Esophagus squamous epithelium (tissue), 5 donors: Measurements from ENCODE around the gene HNRNPA3. TPM values are rescaled to one million over a fixed set of nuclear protein-coding genes. Genes with fewer than 3 reads are reported as not detected.
"Not testable (repeated sequence)": the region's sequence is repeated elsewhere in the genome, so short reads cannot be mapped to it uniquely, and the experiment has no call there.

Experiments used
- DNase-seq: peaks from one replicate; lab custom pipeline; 2025; lab: John Stamatoyannopoulos, UW
- H3K27ac ChIP-seq, 4 donors: fragments of 200-600 bp; sonication (generic); one replicate each; pipeline ENCODE4 v1.5.1; 2016 to 2019; ENCODE audit warnings: mild to moderate bottlenecking in 1 of 4
- H3K27me3 ChIP-seq, 4 donors: fragments of 200-600 bp; sonication (generic); 1 replicate in 3 of 4; 2 replicates in 1 of 4; pipeline versions ENCODE4 v1.5.1 to v1.6.0; 2017 to 2021; ENCODE audit warnings: antibody characterized with exemption in 1 of 4
- H3K36me3 ChIP-seq, 3 donors: fragments of 200-600 bp; sonication (generic); one replicate each; pipeline ENCODE4 v1.5.1; 2016 to 2019
- H3K4me1 ChIP-seq, 3 donors: fragments of 200-600 bp; sonication (generic); one replicate each; pipeline ENCODE4 v1.5.1; 2017 to 2019
- H3K4me3 ChIP-seq, 4 donors: fragments of 200-600 bp; sonication (generic); 1 replicate in 3 of 4; 2 replicates in 1 of 4; pipeline ENCODE4 v1.5.1; 2016 to 2019; ENCODE audit warnings: mild to moderate bottlenecking in 2 of 4, moderate library complexity in 1 of 4
- H3K9me3 ChIP-seq, 3 donors: fragments of 200-600 bp; sonication (generic); one replicate each; pipeline ENCODE4 v1.5.1; 2016 to 2019
- CTCF ChIP-seq, 6 experiments: fragments of 450-650 bp in 4 of 6; fragments of 200-600 bp in 2 of 6; sonication (generic) in 2 of 6; IDR thresholded peaks; one replicate each; pipeline ENCODE4 v1.5.1; 2016 to 2019; ENCODE audit warnings: antibody characterized with exemption in 6 of 6, mild to moderate bottlenecking in 4 of 6, moderate library complexity in 4 of 6
- POLR2A ChIP-seq, 4 donors: fragments of 450-650 bp; IDR thresholded peaks; one replicate each; pipeline ENCODE4 v1.6.1; 2017; ENCODE audit warnings: antibody characterized with exemption in 4 of 4, mild to moderate bottlenecking in 4 of 4, moderate library complexity in 3 of 4
- WGBS, 2 donors: methylation state at CpG; one replicate each; pipeline ENCODE4 v1.1.5; 2018; 5-methylcytosine and 5-hydroxymethylcytosine counted together
- intact Hi-C: fragments of 100-400 bp; cut with DNase I; formaldehyde crosslinking; loops from one replicate; pipeline ENCODE4 v1.15.0; 2022
- total RNA-seq, 4 donors: library from RNA; depleted of rRNA; stranded (reverse); fragments of >200 nt; gene quantifications; one replicate each; pipeline ENCODE4 v1.1.0, GENCODE V29; 2016
- donor health status: DM: yes; HTN: yes; CAD: no.

Gene HNRNPA3
- total RNA-seq, 4 donors from 2014 or later: 34.9 to 78.2 (median 61.6) TPM

- intact Hi-C loops: no loop called here
- 1% methylated on average over 24 to 28 of the region's 74 CpGs for WGBS, 2 donors
- no peaks in the 10 kb centered on the region for H3K27me3 ChIP-seq
These were observed 580 bp downstream of the HNRNPA3 start for GRCh38 chr2:177212891-177213856.

GRCh38 chr2:177217247-177217843, 4.8 kb downstream of the HNRNPA3 start:
- Histone ChIP-seq H3K36me3 (peaks cover 21 to 81% (median 42%) of the 10 kb centered on the region in 3 donors), H3K27ac (no peak overlapping the region), H3K4me1 (peaks cover 24 to 73% (median 25%) of the 10 kb centered on the region in 3 donors), H3K4me3 (no peak overlapping the region), H3K9me3 (no peaks in the 10 kb centered on the region), H3K27me3 (no peaks in the 10 kb centered on the region)
- 73% methylated on average over 5 of the region's 5 CpGs for WGBS, 2 donors
- intact Hi-C loops: loop anchor here (5.0 kb wide), 1 partner anchor 40 kb away; no protein-coding TSS in a partner anchor
- no peak for DNase-seq
- TF ChIP-seq POLR2A (IDR thresholded peaks at IDR 0.05) (no peak), CTCF (IDR thresholded peaks at IDR 0.05) (no peak)

More at GRCh38 chr2:177212891-177213856, 580 bp downstream of the HNRNPA3 start:
- peaks cover 25 to 61% (median 31%) of the 10 kb centered on the region in 3 donors for H3K4me1 ChIP-seq
- peaks cover 19 to 40% (median 19%) of the 10 kb centered on the region in 3 donors for H3K36me3 ChIP-seq
- peak overlapping the region; percentile 96 to 100 (median 98) for H3K27ac ChIP-seq
- no peaks in the 10 kb centered on the region for H3K9me3 ChIP-seq
- peak; percentile 68 for DNase-seq
- peak overlapping the region; percentile 75 to 94 (median 84) for H3K4me3 ChIP-seq
- peak in 1 of 6 experiments; percentile 8 for TF ChIP-seq CTCF (IDR thresholded peaks at IDR 0.05)
- TF ChIP-seq POLR2A (IDR thresholded peaks at IDR 0.05): peak in 1 of 4 donors; percentile 15

- WGBS, 2 donors: 96% methylated on average over 2 of the region's 2 CpGs
- Histone ChIP-seq H3K4me1 (peaks cover 17 to 66% (median 19%) of the 10 kb centered on the region in 3 donors), H3K36me3 (peaks cover 24 to 100% (median 46%) of the 10 kb centered on the region in 3 donors)
These were observed 7.2 kb downstream of the HNRNPA3 start for GRCh38 chr2:177219787-177220186.

GRCh38 chr2:177221534-177221933, 8.9 kb downstream of the HNRNPA3 start:
- Histone ChIP-seq H3K4me1 (peaks cover 5 to 51% (median 7%) of the 10 kb centered on the region in 3 donors), H3K4me3 (no peak overlapping the region), H3K9me3 (no peaks in the 10 kb centered on the region), H3K27me3 (no peaks in the 10 kb centered on the region), H3K27ac (no peak overlapping the region), H3K36me3 (peaks cover 19 to 92% (median 42%) of the 10 kb centered on the region in 3 donors)
- 78 to 95% methylated on average over 3 of the region's 3 CpGs for WGBS, 2 donors
- DNase-seq: no peak
- intact Hi-C loops: no loop called here
- TF ChIP-seq POLR2A (IDR thresholded peaks at IDR 0.05) (no peak), CTCF (IDR thresholded peaks at IDR 0.05) (no peak)

More at GRCh38 chr2:177219787-177220186, 7.2 kb downstream of the HNRNPA3 start:
- intact Hi-C loops: loop anchor here (5.0 kb wide), 1 partner anchor 38 kb away; no protein-coding TSS in a partner anchor
- not testable (repeated sequence) for H3K27me3 ChIP-seq, H3K4me3 ChIP-seq, DNase-seq, H3K9me3 ChIP-seq, H3K27ac ChIP-seq

GRCh38 chr2:177221970-177222369, 9.4 kb downstream of the HNRNPA3 start:
- WGBS, 2 donors: 75 to 77% methylated on average over 3 of the region's 3 CpGs
- DNase-seq: no peak
- Histone ChIP-seq H3K27ac (peak overlapping the region in 1 of 4 donors; percentile 3), H3K4me1 (peaks cover under 1 to 51% (median 7%) of the 10 kb centered on the region in 3 donors), H3K27me3 (no peaks in the 10 kb centered on the region), H3K4me3 (no peak overlapping the region), H3K36me3 (peaks cover 15 to 88% (median 38%) of the 10 kb centered on the region in 3 donors), H3K9me3 (no peaks in the 10 kb centered on the region)
- intact Hi-C loops: no loop called here
- no peak for TF ChIP-seq POLR2A (IDR thresholded peaks at IDR 0.05)
- TF ChIP-seq CTCF (IDR thresholded peaks at IDR 0.05): no peak

GRCh38 chr2:177223436-177223835, 10.8 kb downstream of the HNRNPA3 start:
- H3K4me1 ChIP-seq: peaks cover 0 to 49% (median 7%) of the 10 kb centered on the region in 3 donors
- intact Hi-C loops: not testable (repeated sequence)

More at GRCh38 chr2:177223436-177223835, 10.8 kb downstream of the HNRNPA3 start:
- H3K4me3 ChIP-seq, DNase-seq, H3K9me3 ChIP-seq, H3K27ac ChIP-seq, H3K27me3 ChIP-seq: not testable (repeated sequence)
- peaks cover 4 to 78% (median 25%) of the 10 kb centered on the region in 3 donors for H3K36me3 ChIP-seq
